NB4 (cell line): ENCODE results near the gene ACTR3C.

ENCODE experiments used
- MYC ChIP-seq: IDR thresholded peaks from 2 replicates; pipeline ENCODE4 v1.6.1; 2011; ENCODE audit warnings: low read depth, low read length
- POLR2A ChIP-seq: IDR thresholded peaks from 2 replicates; pipeline ENCODE4 v1.6.1; 2011; ENCODE audit warnings: mild to moderate bottlenecking; ENCODE audit not compliant: insufficient read length; ENCODE audit errors: extremely low read depth
- TF ChIP-seq, protein P1 (sequence below): IDR thresholded peaks from one replicate; pipeline ENCODE4 v1.5.1; 2012; ENCODE audit warnings: low read depth, low read length
- TF ChIP-seq, protein P2 (sequence below): IDR thresholded peaks from 2 replicates; pipeline ENCODE4 v1.6.1; 2011; ENCODE audit warnings: low read depth, low read length

DNA sequence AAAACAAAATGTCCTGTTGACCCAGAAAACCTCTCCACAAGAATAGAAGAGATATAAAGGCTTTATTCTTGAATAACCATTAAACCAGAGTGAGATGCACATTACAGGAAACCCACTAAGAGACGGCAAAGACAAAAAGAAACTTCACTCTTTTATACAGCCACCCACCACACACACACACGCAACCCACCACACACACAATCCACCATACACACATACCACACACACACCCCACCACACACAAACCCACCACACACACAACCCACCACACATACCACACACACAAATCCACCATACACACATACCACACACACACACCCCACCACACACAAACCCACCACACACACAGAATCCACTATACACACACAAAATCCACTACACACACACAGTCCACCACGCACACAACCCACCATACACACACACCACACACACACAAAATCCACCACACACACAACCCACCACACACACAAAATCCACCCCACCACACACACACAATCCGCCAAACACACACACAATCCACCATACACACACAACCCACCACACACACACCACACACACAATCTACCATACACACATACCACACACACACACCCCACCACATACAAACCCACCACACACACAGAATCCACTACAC, 35.8 kb upstream of the ACTR3C start:
- TF ChIP-seq, protein P1, sequence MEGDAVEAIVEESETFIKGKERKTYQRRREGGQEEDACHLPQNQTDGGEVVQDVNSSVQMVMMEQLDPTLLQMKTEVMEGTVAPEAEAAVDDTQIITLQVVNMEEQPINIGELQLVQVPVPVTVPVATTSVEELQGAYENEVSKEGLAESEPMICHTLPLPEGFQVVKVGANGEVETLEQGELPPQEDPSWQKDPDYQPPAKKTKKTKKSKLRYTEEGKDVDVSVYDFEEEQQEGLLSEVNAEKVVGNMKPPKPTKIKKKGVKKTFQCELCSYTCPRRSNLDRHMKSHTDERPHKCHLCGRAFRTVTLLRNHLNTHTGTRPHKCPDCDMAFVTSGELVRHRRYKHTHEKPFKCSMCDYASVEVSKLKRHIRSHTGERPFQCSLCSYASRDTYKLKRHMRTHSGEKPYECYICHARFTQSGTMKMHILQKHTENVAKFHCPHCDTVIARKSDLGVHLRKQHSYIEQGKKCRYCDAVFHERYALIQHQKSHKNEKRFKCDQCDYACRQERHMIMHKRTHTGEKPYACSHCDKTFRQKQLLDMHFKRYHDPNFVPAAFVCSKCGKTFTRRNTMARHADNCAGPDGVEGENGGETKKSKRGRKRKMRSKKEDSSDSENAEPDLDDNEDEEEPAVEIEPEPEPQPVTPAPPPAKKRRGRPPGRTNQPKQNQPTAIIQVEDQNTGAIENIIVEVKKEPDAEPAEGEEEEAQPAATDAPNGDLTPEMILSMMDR = no peak
- TF ChIP-seq POLR2A (no peak), MYC (no peak)
- TF ChIP-seq, protein P2, sequence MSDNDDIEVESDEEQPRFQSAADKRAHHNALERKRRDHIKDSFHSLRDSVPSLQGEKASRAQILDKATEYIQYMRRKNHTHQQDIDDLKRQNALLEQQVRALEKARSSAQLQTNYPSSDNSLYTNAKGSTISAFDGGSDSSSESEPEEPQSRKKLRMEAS = no peak
